ENCODE data around the gene FOXJ3.
A peak's percentile ranks its signal among the peaks of the same experiment; 100 is the strongest.

FOXJ3 gene

GRCh38 chr1:42334240-42335049, 590 bp downstream of the FOXJ3 start:
- peak overlapping the region; percentile 96 for H3K4me3 ChIP-seq (ENCODE audit: low read depth, low read length)
- DNase-seq (ENCODE audit: low read depth), result peak; percentile 58

GRCh38 chr1:42333662-42334239, 1.3 kb downstream of the FOXJ3 start:
- no peak for DNase-seq (ENCODE audit: low read depth)
- H3K4me3 ChIP-seq (ENCODE audit: low read depth, low read length), result peak overlapping the region; percentile 96
- no peak for TF ChIP-seq CTCF (conservative IDR thresholded peaks at IDR 0.05; ENCODE audit: low read depth, low read length)

More at GRCh38 chr1:42334240-42335049, 590 bp downstream of the FOXJ3 start:
- TF ChIP-seq CTCF (conservative IDR thresholded peaks at IDR 0.05; ENCODE audit: low read depth, low read length), result peak; percentile 42

DNA sequence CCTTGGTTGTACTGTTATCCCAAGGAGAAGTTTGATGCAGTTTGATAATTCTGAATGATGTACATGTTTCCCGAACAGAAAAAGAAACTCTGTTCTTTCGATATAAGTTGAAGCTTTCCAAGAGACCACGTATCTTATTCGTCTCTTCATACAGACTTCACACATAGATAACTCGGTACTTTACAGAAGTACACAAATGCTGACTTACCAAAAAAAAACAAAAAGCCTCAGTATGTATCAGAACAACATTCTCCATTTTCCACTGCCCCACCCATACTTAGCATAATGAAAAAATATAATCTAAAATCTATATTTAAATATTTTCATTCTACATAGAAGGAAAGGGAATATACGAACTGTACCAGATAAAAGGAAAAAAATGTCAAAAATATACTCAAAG, 2.2 kb downstream of the FOXJ3 start:
- TF ChIP-seq CTCF (conservative IDR thresholded peaks at IDR 0.05; ENCODE audit: low read depth, low read length), result no peak
- H3K4me3 ChIP-seq (ENCODE audit: low read depth, low read length), result no peak overlapping the region
- no peak for DNase-seq (ENCODE audit: low read depth)

DNA sequence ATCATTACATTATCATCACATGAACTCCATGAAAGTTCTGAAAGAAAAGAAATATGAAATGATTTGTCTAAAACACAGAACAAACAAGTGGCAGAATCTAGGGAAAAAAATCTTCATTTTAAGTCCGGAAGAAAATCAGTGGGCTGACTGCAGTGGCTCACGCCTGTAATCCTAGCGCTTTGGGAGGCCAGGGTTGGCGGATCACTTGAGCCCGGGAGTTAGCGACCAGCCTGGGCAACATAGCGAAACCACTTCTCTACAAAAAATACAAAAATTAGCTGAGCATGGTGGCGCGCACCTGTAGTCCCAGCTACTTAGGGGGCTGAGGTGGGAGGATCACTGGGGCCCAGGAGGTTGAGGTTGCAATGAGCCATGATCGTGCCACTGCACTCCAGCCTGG, 4.8 kb downstream of the FOXJ3 start:
- TF ChIP-seq CTCF (conservative IDR thresholded peaks at IDR 0.05; ENCODE audit: low read depth, low read length), result no peak
- H3K4me3 ChIP-seq (ENCODE audit: low read depth, low read length), result no peak overlapping the region
- DNase-seq (ENCODE audit: low read depth), result no peak

GRCh38 chr1:42328916-42329496, 6.0 kb downstream of the FOXJ3 start:
- no peak overlapping the region for H3K4me3 ChIP-seq (ENCODE audit: low read depth, low read length)
- no peak for TF ChIP-seq CTCF (conservative IDR thresholded peaks at IDR 0.05; ENCODE audit: low read depth, low read length)
- no peak for DNase-seq (ENCODE audit: low read depth)

- H3K4me3 ChIP-seq (ENCODE audit: low read depth, low read length), result no peak overlapping the region
- TF ChIP-seq CTCF (conservative IDR thresholded peaks at IDR 0.05; ENCODE audit: low read depth, low read length), result no peak
- no peak for DNase-seq (ENCODE audit: low read depth)
Observed at GRCh38 chr1:42328047-42328625, 6.9 kb downstream of the FOXJ3 start.
